M059J (cell line): Measurements from ENCODE around the gene LRP3. TPM values are rescaled to one million over a fixed set of nuclear protein-coding genes. Genes with fewer than 3 reads are reported as not detected.

Experiments
- DNase-seq: peaks from one replicate; pipeline ENCODE4 v3.0.0-alpha.2; 2012; ENCODE audit warnings: low read depth
- total RNA-seq: library from RNA; depleted of rRNA; stranded (reverse); fragments of >200 nt; shearing (Covaris generic); gene quantifications from 2 replicates; pipeline ENCODE4 v1.2.3, GENCODE V29; 2014; rRNA removed

The LRP3 gene
- total RNA-seq, 1 experiment from 2014 or later = 2.0 TPM

GRCh38 chr19:33252971-33253370 is 58.8 kb downstream of the LRP3 start:
- no peak for DNase-seq

GRCh38 chr19:33254245-33254824 is 60.2 kb downstream of the LRP3 start:
- DNase-seq = no peak

GRCh38 chr19:33255781-33256180 is 61.7 kb downstream of the LRP3 start:
- DNase-seq = no peak

GRCh38 chr19:33256261-33256660 is 62.1 kb downstream of the LRP3 start:
- DNase-seq = no peak

GRCh38 chr19:33257828-33258227 is 63.7 kb downstream of the LRP3 start:
- DNase-seq = no peak

Other genes with a start within 250 kb of the LRP3 start
- 20.7 and 36.2 TPM in 2 replicates for gene CEP89, start 222.4 kb upstream of the LRP3 start, total RNA-seq
- gene FAAP24, start 222.1 kb upstream of the LRP3 start, total RNA-seq = 11.6 and 12.1 TPM in 2 replicates
- 22.5 and 25.6 TPM in 2 replicates for gene RHPN2, start 129.4 kb upstream of the LRP3 start, total RNA-seq
- gene GPATCH1, start 113.1 kb upstream of the LRP3 start, total RNA-seq = 4.7 and 9.8 TPM in 2 replicates
- gene WDR88, start 62.2 kb upstream of the LRP3 start, total RNA-seq = not detected in 2 replicates
- gene SLC7A10, start 31.5 kb downstream of the LRP3 start, total RNA-seq = not detected in 2 replicates
- gene CEBPA, start 108.2 kb downstream of the LRP3 start, total RNA-seq = 0.05 TPM in 1 of 2 replicates, not detected in the other
- gene CEBPG, start 179.4 kb downstream of the LRP3 start, total RNA-seq = 14.8 and 16.8 TPM in 2 replicates